TTC549 (cell line): ENCODE data around the gene CHAF1A.

Experiments
- FAIRE-seq: peaks from 2 replicates; lab custom pipeline; 2012; peaks lifted over from hg19 to GRCh38; lab: Jason Lieb, UNC

The CHAF1A gene

GRCh38 chr19:4366666-4367335 lies 35.6 kb upstream of the CHAF1A start:
- FAIRE-seq = no peak

- FAIRE-seq = no peak
Measured at GRCh38 chr19:4367336-4367723, 35.1 kb upstream of the CHAF1A start.

- no peak for FAIRE-seq
Measured at GRCh38 chr19:4367781-4368127, 34.7 kb upstream of the CHAF1A start.

- no peak for FAIRE-seq
Measured at GRCh38 chr19:4368128-4368820, 34.2 kb upstream of the CHAF1A start.

- FAIRE-seq = no peak
Measured at GRCh38 chr19:4369109-4369887, 33.1 kb upstream of the CHAF1A start.

- FAIRE-seq = no peak
Measured at GRCh38 chr19:4369888-4370260, 32.6 kb upstream of the CHAF1A start.

GRCh38 chr19:4370418-4371041 lies 31.9 kb upstream of the CHAF1A start:
- no peak for FAIRE-seq

GRCh38 chr19:4371247-4372164 lies 30.9 kb upstream of the CHAF1A start:
- no peak for FAIRE-seq

GRCh38 chr19:4372165-4373012 lies 30.1 kb upstream of the CHAF1A start:
- no peak for FAIRE-seq

GRCh38 chr19:4373013-4373367 lies 29.4 kb upstream of the CHAF1A start:
- no peak for FAIRE-seq

GRCh38 chr19:4373601-4374497 lies 28.6 kb upstream of the CHAF1A start:
- no peak for FAIRE-seq

GRCh38 chr19:4374498-4375163 lies 27.8 kb upstream of the CHAF1A start:
- FAIRE-seq = no peak

- FAIRE-seq = no peak
Measured at GRCh38 chr19:4375164-4376027, 27.0 kb upstream of the CHAF1A start.

- FAIRE-seq = no peak
Measured at GRCh38 chr19:4376028-4376670, 26.3 kb upstream of the CHAF1A start.

- FAIRE-seq = no peak
Measured at GRCh38 chr19:4376671-4376990, 25.8 kb upstream of the CHAF1A start.

- no peak for FAIRE-seq
Measured at GRCh38 chr19:4376991-4377781, 25.3 kb upstream of the CHAF1A start.

GRCh38 chr19:4378886-4379285 lies 23.6 kb upstream of the CHAF1A start:
- FAIRE-seq = no peak
